Gastrocnemius medialis (tissue), 4 donors: ENCODE data around the gene DENND1A. TPM values are rescaled to one million over a fixed set of nuclear protein-coding genes. Genes with fewer than 3 reads are reported as not detected.

Experiments
- ATAC-seq, 2 donors: fragments of 150-250 bp; one replicate each; pipeline ENCODE4 v1.9.1; 2016
- DNase-seq, 2 donors: peaks; one replicate each; pipeline ENCODE4 v3.0.0-alpha.2; 2019
- H3K27ac ChIP-seq, 4 donors: fragments of 200-600 bp; sonication (generic); 1 replicate in 1 of 4; 2 replicates in 3 of 4; pipeline ENCODE4 v1.5.1; 2016 to 2018; ENCODE audit warnings: mild to moderate bottlenecking in 2 of 4, moderate library complexity in 1 of 4
- H3K27me3 ChIP-seq, 3 donors: fragments of 200-600 bp; sonication (generic) in 2 of 3; 1 replicate in 1 of 3; 2 replicates in 2 of 3; pipeline versions ENCODE4 v1.5.1 to v1.6.0; 2016 to 2019; ENCODE audit warnings: mild to moderate bottlenecking in 1 of 3, moderate library complexity in 1 of 3
- H3K36me3 ChIP-seq, 2 donors: fragments of 200-600 bp; sonication (generic) in 1 of 2; one replicate each; pipeline ENCODE4 v1.5.1; 2017 to 2018
- H3K4me1 ChIP-seq, 2 donors: fragments of 200-600 bp; sonication (generic) in 1 of 2; one replicate each; pipeline ENCODE4 v1.5.1; 2016 to 2017; ENCODE audit warnings: mild to moderate bottlenecking in 2 of 2
- H3K4me3 ChIP-seq, 4 donors: fragments of 200-600 bp; sonication (generic) in 3 of 4; 1 replicate in 1 of 4; 2 replicates in 3 of 4; pipeline ENCODE4 v1.5.1; 2016 to 2019; ENCODE audit warnings: mild to moderate bottlenecking in 2 of 4
- H3K9me3 ChIP-seq, 3 donors: fragments of 200-600 bp; sonication (generic) in 2 of 3; 1 replicate in 1 of 3; 2 replicates in 2 of 3; pipeline ENCODE4 v1.5.1; 2016 to 2019
- POLR2A ChIP-seq, 2 donors: fragments of 450-650 bp; IDR thresholded peaks; one replicate each; pipeline ENCODE4 v1.6.1; 2017; ENCODE audit warnings: antibody characterized with exemption in 2 of 2, mild to moderate bottlenecking in 2 of 2, moderate library complexity in 2 of 2
- in situ Hi-C, 4 donors: fragments of 200-750 bp; cut with MboI; loops; one replicate each; pipeline versions ENCODE4 v1.15.0 to v1.8.0; 2017; ENCODE audit warnings: low sequenced_read_pairs in 4 of 4
- intact Hi-C: fragments of 100-400 bp; cut with DNase I; formaldehyde crosslinking; loops from one replicate; pipeline ENCODE4 v1.15.1; 2023; ENCODE audit warnings: low total_unique reads
- total RNA-seq, 4 donors: library from RNA; depleted of rRNA; stranded (reverse); fragments of >200 nt; gene quantifications; one replicate each; pipeline versions ENCODE4 v1.1.0 to v1.2.3, GENCODE V29; 2016
- TF ChIP-seq, protein P1 (sequence below), 5 experiments: fragments of 450-650 bp in 3 of 5; fragments of 200-600 bp in 2 of 5; sonication (generic) in 2 of 5; IDR thresholded peaks in 4 of 5; conservative IDR thresholded peaks in 1 of 5; 1 replicate in 4 of 5; 2 replicates in 1 of 5; pipeline ENCODE4 v1.5.1; 2016 to 2019; ENCODE audit warnings: antibody characterized with exemption in 5 of 5, mild to moderate bottlenecking in 3 of 5, moderate library complexity in 3 of 5

Gene DENND1A
- total RNA-seq, 4 donors from 2014 or later, result 14.1 to 24.6 (median 16.4) TPM

DNA sequence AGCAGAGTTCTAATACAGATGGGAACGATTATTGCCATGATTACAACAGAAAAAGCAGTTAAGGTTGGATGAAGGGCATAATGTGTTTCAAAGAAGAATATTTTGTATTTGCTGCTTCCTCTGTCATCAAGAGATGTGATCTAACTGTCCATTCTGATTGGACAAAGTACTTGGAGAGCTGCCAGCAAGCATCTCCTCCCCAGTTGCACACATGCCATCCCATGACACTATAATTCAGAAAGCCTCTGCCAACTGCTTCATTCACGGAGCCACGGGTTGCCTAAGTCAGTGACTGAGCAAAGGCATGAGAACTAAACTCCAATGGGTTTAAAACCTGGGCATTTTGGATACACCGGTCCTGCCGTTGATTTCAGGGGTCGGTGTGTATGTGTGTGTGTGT lies 320.1 kb downstream of the DENND1A start:
- DNase-seq, result no peak
- intact Hi-C loops (no loop called here), in situ Hi-C loops (no loop called here)
- Histone ChIP-seq H3K27me3 (no peaks in the 10 kb centered on the region), H3K4me1 (peaks cover 0 to 3% of the 10 kb centered on the region in 2 donors), H3K27ac (no peak overlapping the region), H3K36me3 (no peaks in the 10 kb centered on the region), H3K4me3 (no peak overlapping the region), H3K9me3 (no peaks in the 10 kb centered on the region)
- TF ChIP-seq, protein P1, sequence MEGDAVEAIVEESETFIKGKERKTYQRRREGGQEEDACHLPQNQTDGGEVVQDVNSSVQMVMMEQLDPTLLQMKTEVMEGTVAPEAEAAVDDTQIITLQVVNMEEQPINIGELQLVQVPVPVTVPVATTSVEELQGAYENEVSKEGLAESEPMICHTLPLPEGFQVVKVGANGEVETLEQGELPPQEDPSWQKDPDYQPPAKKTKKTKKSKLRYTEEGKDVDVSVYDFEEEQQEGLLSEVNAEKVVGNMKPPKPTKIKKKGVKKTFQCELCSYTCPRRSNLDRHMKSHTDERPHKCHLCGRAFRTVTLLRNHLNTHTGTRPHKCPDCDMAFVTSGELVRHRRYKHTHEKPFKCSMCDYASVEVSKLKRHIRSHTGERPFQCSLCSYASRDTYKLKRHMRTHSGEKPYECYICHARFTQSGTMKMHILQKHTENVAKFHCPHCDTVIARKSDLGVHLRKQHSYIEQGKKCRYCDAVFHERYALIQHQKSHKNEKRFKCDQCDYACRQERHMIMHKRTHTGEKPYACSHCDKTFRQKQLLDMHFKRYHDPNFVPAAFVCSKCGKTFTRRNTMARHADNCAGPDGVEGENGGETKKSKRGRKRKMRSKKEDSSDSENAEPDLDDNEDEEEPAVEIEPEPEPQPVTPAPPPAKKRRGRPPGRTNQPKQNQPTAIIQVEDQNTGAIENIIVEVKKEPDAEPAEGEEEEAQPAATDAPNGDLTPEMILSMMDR (IDR thresholded peaks at IDR 0.05 in 4 of 5, conservative IDR thresholded peaks at IDR 0.05 in 1 of 5), result no peak
- no peak for TF ChIP-seq POLR2A (IDR thresholded peaks at IDR 0.05)
- ATAC-seq, result no peak

DNA sequence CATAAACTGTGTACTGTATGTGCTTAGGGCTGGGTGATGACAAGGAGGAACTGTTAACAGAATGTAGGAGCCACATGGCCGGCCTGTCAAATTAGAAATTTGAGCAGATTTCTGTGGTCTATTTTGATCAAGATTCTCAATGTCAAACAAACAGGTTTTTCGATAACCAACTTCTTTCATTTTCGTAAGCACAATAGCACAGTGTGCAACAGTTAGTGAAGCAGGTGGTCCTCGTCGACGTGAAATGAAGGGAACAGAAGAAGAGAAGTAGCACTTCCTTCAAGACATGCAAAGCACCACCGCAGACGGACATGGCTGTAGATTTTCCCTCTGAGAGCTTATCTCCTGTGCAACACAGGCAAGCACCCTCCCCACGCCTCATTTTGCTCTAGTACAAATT lies 321.8 kb downstream of the DENND1A start:
- H3K27me3 ChIP-seq, result no peaks in the 10 kb centered on the region
- in situ Hi-C loops (no loop called here), intact Hi-C loops (no loop called here)
- no peak for DNase-seq
- H3K27ac ChIP-seq, result no peak overlapping the region
- H3K4me1 ChIP-seq, result no peaks in the 10 kb centered on the region
- H3K4me3 ChIP-seq, result no peak overlapping the region
- no peak for ATAC-seq
- TF ChIP-seq, protein P1 (IDR thresholded peaks at IDR 0.05 in 4 of 5, conservative IDR thresholded peaks at IDR 0.05 in 1 of 5), result no peak
- TF ChIP-seq POLR2A (IDR thresholded peaks at IDR 0.05), result no peak
- no peaks in the 10 kb centered on the region for H3K9me3 ChIP-seq
- no peaks in the 10 kb centered on the region for H3K36me3 ChIP-seq

DNA sequence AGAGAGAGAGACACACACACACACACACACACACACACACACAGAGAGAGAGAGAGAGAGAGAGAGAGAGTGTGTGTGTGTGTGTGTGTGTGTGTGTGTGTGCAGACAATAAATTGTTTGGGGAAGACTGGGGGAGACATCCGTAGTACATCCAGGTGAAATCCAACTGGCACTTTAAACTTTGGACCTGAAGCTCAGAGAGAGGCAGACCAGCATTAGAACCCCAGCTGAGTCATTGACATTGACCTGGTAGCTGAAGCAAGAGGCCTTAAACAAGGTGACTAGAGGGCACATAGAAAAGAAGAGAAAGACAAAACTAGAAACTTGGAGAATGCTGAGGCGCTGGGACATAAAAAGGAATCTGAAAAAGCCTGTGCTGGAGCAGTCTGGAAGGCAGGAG lies 322.4 kb downstream of the DENND1A start:
- no peaks in the 10 kb centered on the region for H3K9me3 ChIP-seq
- no peak overlapping the region for H3K27ac ChIP-seq
- TF ChIP-seq, protein P1 (IDR thresholded peaks at IDR 0.05 in 4 of 5, conservative IDR thresholded peaks at IDR 0.05 in 1 of 5), result no peak
- TF ChIP-seq POLR2A (IDR thresholded peaks at IDR 0.05), result no peak
- no peaks in the 10 kb centered on the region for H3K27me3 ChIP-seq
- H3K36me3 ChIP-seq, result no peaks in the 10 kb centered on the region
- no peak for DNase-seq
- no peak overlapping the region for H3K4me3 ChIP-seq
- no peak for ATAC-seq
- in situ Hi-C loops (no loop called here), intact Hi-C loops (no loop called here)
- H3K4me1 ChIP-seq, result no peaks in the 10 kb centered on the region

DNA sequence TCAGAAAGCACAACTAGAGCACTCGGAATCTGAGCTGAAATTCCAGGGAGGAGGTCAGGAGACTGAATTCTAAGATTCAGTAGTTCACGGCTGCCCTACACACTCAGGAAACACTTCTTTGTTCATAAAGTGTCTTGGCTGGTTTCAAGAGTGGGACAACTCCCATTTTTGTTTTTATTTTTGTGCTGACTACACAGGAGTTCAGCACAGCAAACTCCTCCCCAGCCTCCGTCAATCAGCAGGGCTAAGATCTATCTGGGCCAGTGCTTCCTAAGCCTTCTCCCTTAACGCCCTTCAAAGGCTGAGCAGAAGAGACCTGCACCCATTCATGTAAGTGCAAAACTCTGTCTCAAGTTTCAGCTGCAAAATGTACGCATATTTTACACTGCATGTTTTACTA lies 323.8 kb downstream of the DENND1A start:
- no peaks in the 10 kb centered on the region for H3K36me3 ChIP-seq
- DNase-seq, result no peak
- in situ Hi-C loops (no loop called here), intact Hi-C loops (no loop called here)
- no peaks in the 10 kb centered on the region for H3K9me3 ChIP-seq
- H3K4me1 ChIP-seq, result no peaks in the 10 kb centered on the region
- H3K27me3 ChIP-seq, result no peaks in the 10 kb centered on the region
- TF ChIP-seq POLR2A (IDR thresholded peaks at IDR 0.05), result no peak
- TF ChIP-seq, protein P1 (IDR thresholded peaks at IDR 0.05 in 4 of 5, conservative IDR thresholded peaks at IDR 0.05 in 1 of 5), result no peak
- H3K4me3 ChIP-seq, result no peak overlapping the region
- no peak for ATAC-seq
- no peak overlapping the region for H3K27ac ChIP-seq

DNA sequence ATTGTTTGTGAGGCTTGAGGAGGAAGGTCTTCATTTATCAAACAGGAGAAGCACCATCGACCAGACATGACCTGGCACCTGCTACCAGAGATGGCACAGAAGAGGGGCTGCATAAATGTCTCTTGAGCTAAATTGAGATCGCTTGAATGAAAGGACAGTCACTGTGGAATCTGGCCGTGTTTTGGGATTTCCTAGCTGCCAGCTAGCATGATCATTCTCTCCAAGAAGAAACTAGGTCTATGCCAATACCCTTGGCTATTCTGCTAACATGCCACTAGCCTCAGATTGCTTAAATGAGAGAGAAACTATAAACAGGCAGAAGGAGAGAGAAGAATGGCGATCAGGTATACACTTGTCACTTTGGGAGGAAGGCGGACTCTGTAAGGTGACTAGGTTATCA lies 324.6 kb downstream of the DENND1A start:
- no peaks in the 10 kb centered on the region for H3K4me1 ChIP-seq
- H3K36me3 ChIP-seq, result no peaks in the 10 kb centered on the region
- no peaks in the 10 kb centered on the region for H3K27me3 ChIP-seq
- TF ChIP-seq, protein P1 (IDR thresholded peaks at IDR 0.05 in 4 of 5, conservative IDR thresholded peaks at IDR 0.05 in 1 of 5), result no peak
- no peak for TF ChIP-seq POLR2A (IDR thresholded peaks at IDR 0.05)
- in situ Hi-C loops, result no loop called here
- H3K9me3 ChIP-seq, result no peaks in the 10 kb centered on the region
- DNase-seq (no peak), ATAC-seq (no peak)
- intact Hi-C loops, result no loop called here
- H3K27ac ChIP-seq, result no peak overlapping the region
- H3K4me3 ChIP-seq, result no peak overlapping the region
